HG03045 (cell line): Measurements from ENCODE around the gene ART1.
"Not testable (repeated sequence)": the region's sequence is repeated elsewhere in the genome, so short reads cannot be mapped to it uniquely, and the experiment has no call there.

ENCODE experiments used
- ATAC-seq: cut with Tn5 transposase; IDR thresholded peaks from one replicate; pipeline ENCODE4 v1.9.1; 2021; ENCODE audit warnings: mild to moderate bottlenecking, moderate library complexity; ENCODE audit not compliant: unreplicated experiment

The ART1 gene

GRCh38 chr11:3631331-3631730 is 13.6 kb upstream of the ART1 start:
- no peak for ATAC-seq

DNA sequence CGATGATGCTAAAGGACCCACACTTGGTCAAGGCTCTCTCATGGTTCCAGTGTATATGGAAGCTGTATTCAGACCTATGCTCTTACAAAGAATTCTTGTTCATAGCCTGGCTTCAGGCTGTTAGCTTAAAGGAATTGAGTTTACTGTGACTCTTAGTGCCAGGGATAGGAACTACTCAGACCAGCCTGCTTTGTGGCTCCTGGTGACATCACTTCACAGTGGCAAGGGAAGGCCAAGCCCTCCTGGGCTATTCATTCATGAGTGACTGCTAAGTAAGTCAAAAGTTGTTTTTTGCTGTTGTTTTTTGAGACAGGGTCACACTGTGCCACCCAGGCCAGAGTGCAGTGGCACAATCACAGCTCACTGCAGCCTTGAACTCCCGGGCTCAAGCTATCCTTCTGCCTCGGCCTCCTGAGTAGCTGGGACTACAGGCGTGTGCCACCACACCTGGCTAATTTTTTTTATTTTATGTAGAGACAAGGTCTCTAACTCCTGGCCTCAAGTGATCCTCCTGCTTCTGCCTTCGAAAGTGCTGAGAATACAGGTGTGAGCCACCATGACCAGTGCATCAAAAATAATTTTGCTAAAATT is 12.8 kb upstream of the ART1 start:
- no peak for ATAC-seq

DNA sequence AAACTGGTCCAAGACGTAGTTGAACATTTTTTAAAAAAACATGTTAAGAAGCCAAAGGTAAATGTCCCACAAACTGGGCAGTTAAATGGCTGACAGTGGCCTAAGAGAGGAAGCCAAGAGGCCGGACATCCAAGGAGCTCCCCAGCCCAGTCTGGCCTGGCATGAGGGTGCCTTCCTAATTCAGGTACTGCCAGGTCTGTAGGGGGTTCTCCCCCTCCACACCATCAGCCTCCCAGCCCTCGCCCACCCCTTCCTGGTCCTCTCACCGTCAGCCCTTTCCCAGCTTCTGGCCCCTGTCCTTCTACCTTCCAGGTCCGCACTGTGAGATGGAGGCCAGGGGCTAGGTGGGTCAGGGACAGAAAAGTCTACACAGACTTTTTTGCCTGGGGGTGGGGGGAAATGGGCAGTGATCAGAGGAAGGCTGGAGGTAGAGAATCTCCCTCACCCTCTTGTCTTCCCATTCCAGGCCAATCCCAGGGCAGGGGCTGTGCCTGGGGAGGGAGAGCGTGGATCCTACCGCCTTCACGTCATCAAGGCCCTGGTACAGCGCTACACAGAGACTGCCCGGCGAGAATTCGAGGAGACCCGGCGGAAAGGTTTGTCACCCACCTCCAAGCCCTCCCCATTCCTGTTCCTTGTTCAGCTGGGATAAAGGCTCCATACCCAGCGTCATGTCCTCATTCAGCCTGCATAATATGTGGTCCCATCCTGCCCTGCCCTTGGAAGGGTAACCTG is 9.1 kb upstream of the ART1 start:
- ATAC-seq = no peak

DNA sequence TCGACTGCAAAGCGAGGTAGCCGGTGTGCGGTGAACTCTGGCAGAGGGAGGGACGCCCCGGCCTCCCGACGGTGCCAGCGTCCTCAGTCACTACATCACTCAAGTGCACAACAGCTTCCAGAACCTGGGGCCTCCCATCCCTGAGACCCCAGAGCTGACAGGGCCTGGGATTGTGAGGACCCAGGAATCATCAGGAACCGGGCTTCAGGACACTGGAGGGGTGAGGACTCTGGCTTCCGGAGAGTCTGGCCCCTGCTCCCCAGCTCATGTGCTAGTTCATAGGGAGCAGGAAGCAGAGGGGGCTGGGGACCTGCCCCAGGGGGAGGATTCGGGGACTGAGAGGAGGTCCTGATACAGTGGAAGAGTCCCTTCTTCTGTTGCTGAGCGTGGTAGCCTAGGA is 7.7 kb upstream of the ART1 start:
- ATAC-seq = no peak

DNA sequence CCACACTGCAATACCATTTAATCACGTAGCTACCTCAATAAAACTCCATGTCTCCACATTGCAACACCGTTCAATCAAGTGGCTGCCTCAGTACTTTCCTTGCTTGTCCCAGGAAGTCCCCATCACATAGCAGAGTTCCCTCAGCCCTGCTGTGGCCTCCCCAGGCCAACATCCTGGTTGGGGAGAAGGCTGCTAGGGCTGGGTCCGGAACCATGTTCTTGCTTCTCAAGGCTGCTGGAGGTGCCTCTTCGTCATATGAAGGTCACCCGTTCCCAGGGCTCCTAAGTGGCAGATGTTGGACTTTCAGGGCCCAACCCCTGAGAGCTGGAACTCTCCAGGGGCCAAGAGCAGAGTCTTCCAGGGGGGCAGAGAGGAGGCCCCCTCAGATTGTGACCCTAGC is 6.4 kb upstream of the ART1 start:
- ATAC-seq = no peak

- ATAC-seq = no peak
Measured at GRCh38 chr11:3639841-3640240, 5.1 kb upstream of the ART1 start.

- ATAC-seq = no peak
Measured at GRCh38 chr11:3641191-3641590, 3.7 kb upstream of the ART1 start.

- no peak for ATAC-seq
Measured at GRCh38 chr11:3641701-3642070, 3.2 kb upstream of the ART1 start, which contains the start of gene ART5. ART5 (minus strand) TSS chr11:3641992; CDS start chr11:3641862, 130 bp downstream.

DNA sequence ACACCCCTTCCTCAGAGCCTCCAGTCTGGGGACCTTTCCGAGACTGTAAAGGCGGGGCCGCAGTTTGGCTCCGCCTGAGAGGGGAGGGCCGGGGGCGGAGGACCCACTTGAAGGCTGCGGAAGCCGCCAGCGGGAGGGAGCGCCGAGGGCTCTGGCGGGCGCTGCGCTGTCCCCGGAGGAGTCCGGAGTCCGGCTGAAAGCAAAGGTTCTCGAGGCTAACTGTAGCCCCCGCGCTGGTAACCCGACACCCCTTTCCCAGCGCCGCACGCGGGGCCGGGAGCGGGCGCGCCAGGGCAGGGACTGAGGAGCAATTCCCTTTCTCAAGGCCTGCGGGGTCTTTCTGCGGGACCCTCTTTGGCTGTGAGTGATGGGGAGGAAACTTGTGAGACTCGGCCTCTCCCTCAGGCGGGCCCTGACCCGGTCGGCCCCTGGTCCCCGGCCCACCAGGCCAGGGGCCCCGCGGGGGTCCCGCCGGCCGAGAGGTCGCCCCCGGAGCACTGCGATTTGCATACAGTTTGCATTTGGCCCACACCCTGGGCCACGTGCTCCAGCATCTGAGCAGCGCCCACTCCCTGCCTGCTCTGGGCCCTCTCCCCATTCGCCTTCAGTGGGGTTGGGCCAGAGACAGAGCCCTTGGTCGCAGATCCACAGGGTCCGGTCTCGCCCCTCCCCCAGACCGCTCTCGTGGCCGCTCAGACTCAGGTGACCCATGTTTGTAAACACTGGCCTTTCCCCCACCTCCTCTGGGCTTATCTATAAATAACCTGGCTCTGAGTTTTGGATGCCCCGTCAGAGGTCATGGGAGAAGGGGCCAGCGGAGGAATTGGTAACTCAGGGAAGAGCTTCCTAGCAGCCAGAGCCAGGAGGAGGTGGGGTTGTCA is 2.6 kb upstream of the ART1 start:
- ATAC-seq = no peak

DNA sequence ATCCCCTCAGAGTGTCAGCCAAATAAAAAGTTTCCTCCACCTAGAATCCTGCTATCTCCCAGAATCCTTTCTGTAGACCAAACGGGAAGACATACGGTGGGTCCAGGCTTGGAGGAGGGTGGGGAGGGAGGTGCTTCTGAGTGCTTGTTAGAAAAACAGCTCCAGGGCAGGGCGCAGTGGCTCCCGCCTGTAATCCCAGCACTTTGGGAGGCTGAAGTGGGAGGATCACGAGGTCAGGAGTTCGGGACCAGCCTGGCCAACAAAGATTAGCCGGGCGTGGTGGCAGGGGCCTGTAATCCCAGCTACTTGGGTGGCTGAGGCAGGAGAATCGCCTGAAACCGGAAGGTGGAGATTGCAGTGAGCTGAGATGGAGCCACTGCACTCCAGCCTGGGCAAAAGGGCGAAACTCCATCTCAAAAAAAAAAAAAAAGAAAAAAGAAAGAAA is 1.8 kb upstream of the ART1 start:
- ATAC-seq = not testable (repeated sequence)

DNA sequence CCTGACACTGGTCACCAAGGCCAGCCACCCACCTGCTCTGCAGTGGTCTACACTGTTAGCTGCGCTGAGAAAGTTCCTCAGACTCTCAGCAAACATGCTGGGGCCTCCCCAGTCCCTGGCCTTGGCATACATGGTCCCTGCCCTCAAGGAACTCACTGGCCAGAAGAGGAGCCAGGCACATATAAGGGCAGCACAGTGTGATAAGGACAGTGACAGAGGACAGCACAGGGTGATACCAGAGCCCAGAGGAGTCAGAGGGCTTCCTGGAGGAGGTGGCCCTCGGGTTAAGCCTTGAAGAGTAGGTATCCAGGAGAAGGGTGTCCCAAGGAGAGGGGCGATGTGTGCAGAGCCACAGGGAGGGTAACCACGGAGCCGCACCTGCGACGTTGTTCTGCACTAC is 624 bp downstream of the ART1 start:
- ATAC-seq = no peak

GRCh38 chr11:3648843-3649242 is 3.9 kb downstream of the ART1 start:
- not testable (repeated sequence) for ATAC-seq

DNA sequence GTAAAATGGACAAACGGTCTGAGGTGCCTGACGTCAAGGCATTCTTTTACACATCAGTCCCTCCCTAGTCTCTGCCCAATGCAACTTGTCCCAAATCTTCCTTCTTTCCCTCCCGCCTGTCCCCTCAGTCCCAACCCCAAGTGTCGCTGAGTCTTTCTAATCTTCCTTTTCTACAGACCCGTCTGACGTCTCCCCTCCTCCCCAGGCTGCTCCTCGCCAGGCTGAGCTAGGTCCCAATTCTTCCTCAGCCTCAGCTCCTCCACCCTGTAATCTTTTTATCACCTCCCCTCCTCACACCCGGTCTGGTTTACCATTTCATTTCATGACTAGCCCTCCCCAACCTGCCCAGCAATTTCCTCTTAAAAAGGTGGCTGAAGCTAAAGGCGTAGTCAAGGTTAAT is 4.4 kb downstream of the ART1 start:
- ATAC-seq = not testable (repeated sequence)

DNA sequence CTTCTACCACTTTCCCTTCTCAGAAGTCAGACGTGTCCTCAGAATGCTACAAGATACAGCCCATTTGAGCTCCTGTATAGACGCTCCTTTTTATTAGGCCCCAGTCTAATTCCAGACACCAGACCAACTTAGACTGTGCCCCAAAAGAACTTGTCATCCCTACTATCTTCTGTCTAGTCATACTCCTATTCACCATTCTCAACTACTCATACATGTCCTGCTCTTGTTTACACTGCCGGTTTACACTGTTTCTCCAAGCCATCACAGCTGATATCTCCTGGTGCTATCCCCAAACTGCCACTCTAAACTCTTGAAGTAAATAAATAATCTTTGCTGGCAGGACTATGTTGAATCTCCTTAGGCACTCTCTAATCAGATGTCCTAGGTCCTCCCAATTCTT is 7.6 kb downstream of the ART1 start:
- not testable (repeated sequence) for ATAC-seq

DNA sequence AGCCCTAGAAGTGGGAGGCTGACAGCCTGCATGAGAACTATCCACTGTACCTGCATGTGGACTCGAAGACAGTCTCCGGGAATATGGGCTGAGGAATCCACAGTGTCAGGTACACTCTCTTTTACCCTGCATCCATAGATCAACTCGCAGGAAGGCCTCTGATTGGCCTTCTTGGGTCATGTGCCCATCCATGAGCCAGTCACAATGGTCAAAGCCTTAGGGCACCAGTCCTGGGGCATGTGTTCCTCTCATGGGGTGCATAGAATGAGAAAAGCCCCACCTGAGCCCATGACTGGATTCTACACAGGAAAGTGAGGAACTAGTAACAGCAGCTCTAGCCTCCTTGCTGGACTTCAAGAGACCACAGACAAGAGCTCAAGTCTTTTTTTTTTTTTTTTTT is 10.6 kb downstream of the ART1 start:
- no peak for ATAC-seq

DNA sequence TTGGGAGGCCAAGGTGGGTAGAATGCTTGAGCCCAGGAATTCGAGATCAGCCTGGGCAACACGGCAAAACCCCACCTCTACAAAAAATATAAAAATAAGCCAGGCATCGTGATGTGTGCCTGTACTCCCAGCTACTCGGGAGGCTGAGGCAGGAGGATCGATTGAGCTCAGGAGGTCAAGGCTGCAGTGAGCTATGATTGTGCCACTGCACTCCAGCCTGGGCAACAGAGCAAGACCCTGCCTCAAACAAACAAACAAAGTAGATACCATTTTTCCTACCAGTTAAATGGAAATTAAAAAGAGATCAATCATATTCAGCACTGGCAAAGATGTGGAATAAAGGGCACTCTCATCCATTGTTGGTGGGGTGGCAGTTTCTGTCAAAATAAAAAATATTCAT is 12.4 kb downstream of the ART1 start:
- ATAC-seq = not testable (repeated sequence)

- ATAC-seq = no peak
Measured at GRCh38 chr11:3658252-3658651, 13.3 kb downstream of the ART1 start.

GRCh38 chr11:3659595-3660515 is 14.9 kb downstream of the ART1 start:
- no peak for ATAC-seq

- no peak for ATAC-seq
Measured at GRCh38 chr11:3660960-3661359, 16.0 kb downstream of the ART1 start.

GRCh38 chr11:3662856-3663255 is 17.9 kb downstream of the ART1 start:
- no peak for ATAC-seq
